ENCODE results near the gene ST6GALNAC5. TPM values are rescaled to one million over a fixed set of nuclear protein-coding genes. Genes with fewer than 3 reads are reported as not detected.

Gene ST6GALNAC5
- total RNA-seq, 4 donors from 2014 or later: 1.8 to 5.1 (median 3.7) TPM; not detected in 1

DNA sequence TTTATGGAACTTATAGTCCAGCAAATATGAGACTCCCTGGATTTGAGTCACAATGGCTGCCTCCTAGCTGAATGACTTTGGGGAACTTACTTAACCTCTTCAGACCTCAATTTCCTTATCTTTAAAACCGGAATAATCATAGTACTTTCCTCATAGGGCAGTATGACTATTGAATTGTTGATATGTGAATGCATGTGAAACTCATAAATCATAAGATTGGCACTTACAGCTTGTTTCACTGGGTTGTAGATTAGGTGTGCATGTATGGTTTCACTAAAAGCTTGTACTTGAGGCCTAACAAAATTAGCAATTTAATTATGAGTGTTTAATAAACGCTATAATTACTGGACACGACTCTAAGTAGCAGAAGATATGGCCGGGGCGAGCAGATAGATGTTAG is 72.5 kb downstream of the ST6GALNAC5 start:
- Histone ChIP-seq H3K27me3 (no peaks in the 10 kb centered on the region), H3K36me3 (no peaks in the 10 kb centered on the region), H3K9me3 (no peaks in the 10 kb centered on the region), H3K4me3 (no peak overlapping the region), H3K27ac (no peak overlapping the region), H3K4me1 (no peaks in the 10 kb centered on the region)
- TF ChIP-seq CTCF (IDR thresholded peaks at IDR 0.05) (no peak), POLR2A (IDR thresholded peaks at IDR 0.05) (no peak)
- no peak for DNase-seq

DNA sequence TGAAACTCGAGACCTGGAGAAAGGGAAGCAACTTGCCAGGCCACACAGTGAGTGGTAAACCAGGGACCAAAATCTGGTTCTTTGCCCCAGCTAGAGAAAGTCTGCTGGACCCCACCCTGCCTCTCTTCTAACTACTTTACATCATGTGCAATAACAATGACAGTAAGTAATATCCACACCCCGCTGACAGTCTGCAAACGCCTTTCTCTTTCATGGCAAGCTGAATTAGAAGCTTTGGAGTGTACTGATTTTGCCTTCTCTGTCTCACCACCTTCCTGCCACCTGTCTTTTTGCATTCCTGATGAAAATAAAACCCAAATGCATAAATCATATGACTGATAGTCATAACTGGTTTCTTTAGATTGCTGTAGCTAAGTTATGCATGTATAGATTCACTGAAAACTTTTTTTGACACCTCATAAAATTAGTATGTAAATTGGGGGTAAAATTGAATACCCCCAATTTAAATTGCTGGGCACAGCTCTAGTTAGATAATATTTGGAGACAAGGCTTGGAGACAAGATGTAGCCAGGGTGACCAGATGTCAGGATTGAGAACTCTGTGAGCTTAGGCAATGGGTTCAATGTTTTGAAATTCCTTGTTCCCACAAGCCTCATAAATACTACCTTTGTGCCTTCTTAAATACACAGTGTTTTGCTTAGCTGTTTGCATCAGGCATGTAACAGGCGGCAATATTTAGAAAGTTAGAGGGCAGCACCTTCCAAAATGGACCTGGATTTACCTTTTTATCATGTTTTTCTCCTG is 73.5 kb downstream of the ST6GALNAC5 start:
- TF ChIP-seq CTCF (IDR thresholded peaks at IDR 0.05) (no peak), POLR2A (IDR thresholded peaks at IDR 0.05) (no peak)
- H3K36me3 ChIP-seq: no peaks in the 10 kb centered on the region
- H3K9me3 ChIP-seq: no peaks in the 10 kb centered on the region
- no peaks in the 10 kb centered on the region for H3K27me3 ChIP-seq
- DNase-seq: no peak
- no peak overlapping the region for H3K4me3 ChIP-seq
- no peak overlapping the region for H3K27ac ChIP-seq
- H3K4me1 ChIP-seq: no peaks in the 10 kb centered on the region

DNA sequence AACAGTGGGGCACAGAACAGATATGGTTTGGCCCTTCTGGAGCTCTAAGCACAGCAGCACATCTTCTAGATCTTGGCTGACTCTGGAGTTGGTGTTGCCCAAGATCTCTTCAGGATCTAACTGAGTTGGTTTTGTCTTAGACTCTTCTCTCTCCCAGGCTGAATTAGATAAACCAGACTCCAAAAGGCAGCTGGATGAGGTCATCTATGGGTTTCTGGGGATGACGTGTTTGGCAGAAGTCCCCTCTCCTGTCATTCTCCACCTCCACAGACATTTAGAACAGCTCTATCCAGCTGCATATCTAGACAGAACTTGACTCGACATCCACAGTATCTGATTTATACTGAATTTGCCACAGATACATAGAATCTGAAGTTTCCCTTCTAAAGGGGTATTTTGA is 75.3 kb downstream of the ST6GALNAC5 start:
- Histone ChIP-seq H3K27me3 (no peaks in the 10 kb centered on the region), H3K4me1 (no peaks in the 10 kb centered on the region), H3K27ac (no peak overlapping the region), H3K4me3 (no peak overlapping the region), H3K9me3 (no peaks in the 10 kb centered on the region), H3K36me3 (no peaks in the 10 kb centered on the region)
- no peak for DNase-seq
- TF ChIP-seq CTCF (IDR thresholded peaks at IDR 0.05) (no peak), POLR2A (IDR thresholded peaks at IDR 0.05) (no peak)

- TF ChIP-seq CTCF (IDR thresholded peaks at IDR 0.05): no peak
- no peak for TF ChIP-seq POLR2A (IDR thresholded peaks at IDR 0.05)
- Histone ChIP-seq H3K9me3 (no peaks in the 10 kb centered on the region), H3K4me1 (no peaks in the 10 kb centered on the region), H3K27ac (no peak overlapping the region), H3K4me3 (no peak overlapping the region), H3K36me3 (no peaks in the 10 kb centered on the region), H3K27me3 (no peaks in the 10 kb centered on the region)
- DNase-seq: no peak
Observed at GRCh38 chr1:76944942-76945341, 77.7 kb downstream of the ST6GALNAC5 start.

DNA sequence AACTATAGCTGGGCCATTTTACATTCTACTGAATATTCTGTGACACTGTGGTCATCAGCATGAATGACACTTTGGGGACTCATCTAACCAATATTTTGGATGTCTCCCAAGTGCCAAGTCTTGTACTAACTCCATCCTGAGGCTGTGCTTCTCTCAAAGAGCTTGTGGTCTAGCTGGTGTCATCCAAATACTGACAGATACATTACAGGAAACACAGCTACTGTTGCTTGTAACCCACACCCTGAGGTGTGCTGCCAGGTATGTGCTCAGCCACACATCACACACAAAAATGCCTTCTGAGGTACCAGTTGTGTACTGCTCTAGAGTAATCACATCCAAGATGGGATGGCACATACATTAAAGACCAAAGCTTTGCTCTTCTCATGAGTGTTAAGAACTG is 81.6 kb downstream of the ST6GALNAC5 start:
- no peak overlapping the region for H3K27ac ChIP-seq
- H3K4me3 ChIP-seq: no peak overlapping the region
- no peaks in the 10 kb centered on the region for H3K27me3 ChIP-seq
- no peaks in the 10 kb centered on the region for H3K4me1 ChIP-seq
- no peak for TF ChIP-seq CTCF (IDR thresholded peaks at IDR 0.05)
- no peak for TF ChIP-seq POLR2A (IDR thresholded peaks at IDR 0.05)
- no peak for DNase-seq
- H3K36me3 ChIP-seq: no peaks in the 10 kb centered on the region
- no peaks in the 10 kb centered on the region for H3K9me3 ChIP-seq

Measured in Peyer's patch (tissue), 4 donors.